SK-N-SH (cell line): ENCODE data around the gene ID1. TPM values are rescaled to one million over a fixed set of nuclear protein-coding genes. Genes with fewer than 3 reads are reported as not detected.

Experiments
- CTCF ChIA-PET: fragments of 300-600, 350-600 bp; formaldehyde crosslinking; extraction: SDS; loops from one replicate; lab custom pipeline; 2021; lab: Yijun Ruan, JAX
- POLR2A ChIA-PET: fragments of 350-600 bp; sonication (Branson Sonifier 250); formaldehyde crosslinking; extraction: SDS; loops from one replicate; lab custom pipeline; 2020; ENCODE audit warnings: antibody characterized with exemption, inconsistent platforms; lab: Yijun Ruan, JAX
- DNase-seq: peaks from one replicate; pipeline ENCODE4 v3.0.0; 2012
- H2AFZ ChIP-seq: fragments of 200-600 bp; sonication (generic); 2 replicates; pipeline ENCODE4 v1.8.1; 2016; ENCODE audit warnings: antibody characterized with exemption, mild to moderate bottlenecking, low read depth
- H3F3A ChIP-seq: fragments of 200-600 bp; sonication (generic); replicated peaks from 2 replicates; pipeline ENCODE3; 2016; ENCODE audit warnings: antibody characterized with exemption, mild to moderate bottlenecking; ENCODE audit not compliant: insufficient read depth
- H3K27ac ChIP-seq, 2 experiments: fragments of 200-500 bp in 1 of 2; fragments of 200-600 bp in 1 of 2; sonication (Bioruptor generic) in 1 of 2; sonication (generic), shearing (Covaris generic) in 1 of 2; 2 replicates each; pipeline versions ENCODE4 v1.5.1 to v1.6.1; 2014 to 2016; ENCODE audit warnings: low read depth in 2 of 2, inconsistent platforms in 1 of 2, low read length in 1 of 2, mild to moderate bottlenecking in 1 of 2, mixed read lengths in 1 of 2
- H3K27me3 ChIP-seq: fragments of 200-600 bp; sonication (generic), shearing (Covaris generic); 2 replicates; pipeline ENCODE4 v1.6.1; 2016; ENCODE audit warnings: mixed run types; ENCODE audit not compliant: insufficient read depth
- H3K36me3 ChIP-seq, 2 experiments: fragments of 200-500 bp in 1 of 2; fragments of 200-600 bp in 1 of 2; sonication (Bioruptor generic) in 1 of 2; sonication (generic) in 1 of 2; replicated peaks in 1 of 2; 2 replicates each; pipeline versions ENCODE3 to v1.5.1; 2014 to 2016; ENCODE audit warnings: low read length in 1 of 2, mild to moderate bottlenecking in 1 of 2; ENCODE audit not compliant: insufficient read depth in 2 of 2, control insufficient read depth in 1 of 2
- H3K4me1 ChIP-seq, 2 experiments: fragments of 200-500 bp in 1 of 2; fragments of 200-600 bp in 1 of 2; sonication (Bioruptor generic) in 1 of 2; sonication (generic), shearing (Covaris generic) in 1 of 2; 2 replicates each; pipeline versions ENCODE4 v1.5.1 to v1.6.1; 2014 to 2016; ENCODE audit warnings: low read depth in 1 of 2, low read length in 1 of 2, mixed run types in 1 of 2; ENCODE audit not compliant: insufficient read depth in 2 of 2, control insufficient read depth in 1 of 2
- H3K4me2 ChIP-seq: fragments of 200-600 bp; sonication (generic), shearing (Covaris generic); 2 replicates; pipeline ENCODE4 v1.6.1; 2017; ENCODE audit warnings: mixed run types
- H3K4me3 ChIP-seq, 2 experiments: fragments of 200-500 bp in 1 of 2; fragments of 200-600 bp in 1 of 2; sonication (Bioruptor generic) in 1 of 2; sonication (generic), shearing (Covaris generic) in 1 of 2; 2 replicates each; pipeline versions ENCODE4 v1.5.1 to v1.8.1; 2014 to 2016; ENCODE audit warnings: low read depth in 2 of 2, inconsistent platforms in 1 of 2, low read length in 1 of 2, mild to moderate bottlenecking in 1 of 2, mixed read lengths in 1 of 2, moderate library complexity in 1 of 2
- H3K79me2 ChIP-seq: fragments of 200-600 bp; sonication (generic); 2 replicates; pipeline ENCODE4 v1.8.1; 2017; ENCODE audit warnings: mild to moderate bottlenecking; ENCODE audit not compliant: insufficient read depth
- H3K9ac ChIP-seq: fragments of 200-600 bp; sonication (generic); 2 replicates; pipeline ENCODE4 v1.6.1; 2017; ENCODE audit warnings: mixed run types
- H3K9me2 ChIP-seq: fragments of 200-600 bp; sonication (generic); 2 replicates; pipeline ENCODE4 v1.6.1; 2017; ENCODE audit warnings: mixed run types
- H3K9me3 ChIP-seq: fragments of 200-600 bp; sonication (generic); 2 replicates; pipeline ENCODE4 v1.6.1; 2017; ENCODE audit warnings: mixed run types, mild to moderate bottlenecking, moderate library complexity
- H4K20me1 ChIP-seq: fragments of 200-600 bp; sonication (generic); 2 replicates; pipeline ENCODE4 v1.6.1; 2017; ENCODE audit warnings: mild to moderate bottlenecking, mixed run types; ENCODE audit not compliant: insufficient read depth
- CHD2 ChIP-seq: fragments of 150-350 bp; IDR thresholded peaks from 2 replicates; pipeline ENCODE4 v1.6.1; 2018; ENCODE audit warnings: low read length; ENCODE audit not compliant: partially characterized antibody
- EP300 ChIP-seq, 2 experiments: IDR thresholded peaks; 2 replicates each; pipeline versions ENCODE4 v1.4.0 to v1.6.1; 2012; ENCODE audit warnings: borderline replicate concordance in 1 of 2, low read depth in 1 of 2, low read length in 1 of 2
- FOXJ3 ChIP-seq: sonication (generic); formaldehyde crosslinking; IDR thresholded peaks from 2 replicates; pipeline ENCODE4 v1.5.1; 2020; ENCODE audit warnings: mild to moderate bottlenecking, missing genetic modification reagents
- FOXM1 ChIP-seq: IDR thresholded peaks from 2 replicates; pipeline ENCODE4 v1.4.0; 2012; ENCODE audit warnings: low read depth, mild to moderate bottlenecking
- POLR2AphosphoS5 ChIP-seq: IDR thresholded peaks from 2 replicates; pipeline ENCODE4 v1.6.1; 2012; ENCODE audit warnings: low read depth, low read length
- RAD21 ChIP-seq: IDR thresholded peaks from 2 replicates; pipeline ENCODE4 v1.6.1; 2012; ENCODE audit warnings: mild to moderate bottlenecking, low read length
- RCOR1 ChIP-seq: fragments of 150-350 bp; IDR thresholded peaks from 2 replicates; pipeline ENCODE4 v1.6.1; 2017; ENCODE audit warnings: antibody characterized with exemption, low read length
- RFX5 ChIP-seq: IDR thresholded peaks from 2 replicates; pipeline ENCODE4 v1.6.1; 2012; ENCODE audit warnings: mild to moderate bottlenecking, improper control_type of control experiment, low read length
- WGBS: methylation state at CpG from one replicate; pipeline ENCODE4 v1.1.6; 2017; ENCODE audit warnings: low lambda C conversion rate; 5-methylcytosine and 5-hydroxymethylcytosine counted together
- polyA plus RNA-seq, 3 experiments: library from polyadenylated mRNA; depleted of rRNA; stranded (reverse); fragments of >200 nt; gene quantifications; 2 replicates each; pipeline ENCODE4 v1.2.3, GENCODE V29; 2012
- TF ChIP-seq, protein P1 (sequence below): fragments of 150-350 bp; IDR thresholded peaks from 2 replicates; pipeline ENCODE4 v1.6.1; 2017; ENCODE audit warnings: antibody characterized with exemption, low read length, low read depth, borderline replicate concordance
- TF ChIP-seq, protein P2 (sequence below): fragments of 200-600 bp; sonication (generic); IDR thresholded peaks from 2 replicates; pipeline ENCODE4 v1.6.1; 2017; ENCODE audit warnings: antibody characterized with exemption, mild to moderate bottlenecking, moderate library complexity

The ID1 gene
- polyA plus RNA-seq, 1 of the 3 experiments (the other 2 are of a cell fraction), result 493 TPM

DNA sequence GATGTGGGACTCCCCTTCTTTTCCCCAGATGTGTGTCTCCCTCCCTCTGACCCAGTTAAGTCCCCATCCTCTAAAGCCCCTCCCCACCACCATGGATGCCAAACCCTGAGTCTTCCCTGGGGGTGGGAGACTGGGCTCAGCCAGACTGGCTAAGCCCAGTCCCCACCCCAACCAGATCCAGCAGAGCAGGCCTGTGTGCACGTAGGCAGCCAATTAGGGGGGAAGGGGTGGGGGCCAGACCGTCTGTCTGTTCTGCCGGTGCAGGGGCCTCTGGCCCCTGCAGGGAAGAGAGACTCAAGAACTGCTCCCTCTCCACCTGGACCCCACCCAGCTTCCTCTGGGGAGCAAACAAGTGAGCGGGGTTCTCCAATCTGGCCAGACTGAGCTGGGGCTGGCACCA is 33.2 kb downstream of the ID1 start:
- H3F3A ChIP-seq, result no peaks in the 10 kb centered on the region
- DNase-seq, result peak; percentile 91
- 77% methylated on average over 3 of the region's 4 CpGs for WGBS
- no peaks in the 10 kb centered on the region for H3K9me3 ChIP-seq
- POLR2A ChIA-PET, result interaction anchor here (0.7 to 1.2 kb wide), 3 partner anchors 15 to 34 kb away, joined by 4 to 6 read pairs (median 4); partner anchors contain the start of gene ID1
- no peak overlapping the region for H3K4me3 ChIP-seq
- TF ChIP-seq RFX5, result 0 out of 2 replicates have a peak, but pooled peaks have one; percentile 31
- 0 out of 2 replicates have a peak, but pooled peaks have one; percentile 43 for TF ChIP-seq RCOR1
- TF ChIP-seq RAD21, result peak; percentile 10; the same call in 1 of the 2 replicates
- peak; percentile 88 for TF ChIP-seq CHD2
- peak; percentile 66; the same call in 1 of the 2 replicates for TF ChIP-seq FOXJ3 (CRISPR knock-in tag)
- TF ChIP-seq EP300 (IDR thresholded peaks at IDR 0.05; ENCODE audit: borderline replicate concordance in 1 of 2, low read depth in 1 of 2, low read length in 1 of 2), result peak in 1 of 2 experiments; percentile 87; a peak in 2 of 4 replicates
- TF ChIP-seq, protein P1, sequence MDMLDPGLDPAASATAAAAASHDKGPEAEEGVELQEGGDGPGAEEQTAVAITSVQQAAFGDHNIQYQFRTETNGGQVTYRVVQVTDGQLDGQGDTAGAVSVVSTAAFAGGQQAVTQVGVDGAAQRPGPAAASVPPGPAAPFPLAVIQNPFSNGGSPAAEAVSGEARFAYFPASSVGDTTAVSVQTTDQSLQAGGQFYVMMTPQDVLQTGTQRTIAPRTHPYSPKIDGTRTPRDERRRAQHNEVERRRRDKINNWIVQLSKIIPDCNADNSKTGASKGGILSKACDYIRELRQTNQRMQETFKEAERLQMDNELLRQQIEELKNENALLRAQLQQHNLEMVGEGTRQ, result no peak
- TF ChIP-seq, protein P2, sequence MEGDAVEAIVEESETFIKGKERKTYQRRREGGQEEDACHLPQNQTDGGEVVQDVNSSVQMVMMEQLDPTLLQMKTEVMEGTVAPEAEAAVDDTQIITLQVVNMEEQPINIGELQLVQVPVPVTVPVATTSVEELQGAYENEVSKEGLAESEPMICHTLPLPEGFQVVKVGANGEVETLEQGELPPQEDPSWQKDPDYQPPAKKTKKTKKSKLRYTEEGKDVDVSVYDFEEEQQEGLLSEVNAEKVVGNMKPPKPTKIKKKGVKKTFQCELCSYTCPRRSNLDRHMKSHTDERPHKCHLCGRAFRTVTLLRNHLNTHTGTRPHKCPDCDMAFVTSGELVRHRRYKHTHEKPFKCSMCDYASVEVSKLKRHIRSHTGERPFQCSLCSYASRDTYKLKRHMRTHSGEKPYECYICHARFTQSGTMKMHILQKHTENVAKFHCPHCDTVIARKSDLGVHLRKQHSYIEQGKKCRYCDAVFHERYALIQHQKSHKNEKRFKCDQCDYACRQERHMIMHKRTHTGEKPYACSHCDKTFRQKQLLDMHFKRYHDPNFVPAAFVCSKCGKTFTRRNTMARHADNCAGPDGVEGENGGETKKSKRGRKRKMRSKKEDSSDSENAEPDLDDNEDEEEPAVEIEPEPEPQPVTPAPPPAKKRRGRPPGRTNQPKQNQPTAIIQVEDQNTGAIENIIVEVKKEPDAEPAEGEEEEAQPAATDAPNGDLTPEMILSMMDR, result no peak
- H3K9me2 ChIP-seq, result no peaks in the 10 kb centered on the region
- no peaks in the 10 kb centered on the region for H3K27me3 ChIP-seq
- no peak overlapping the region for H3K4me2 ChIP-seq
- H3K4me1 ChIP-seq, result peaks cover 0 to 31% of the 10 kb centered on the region in 2 experiments; a peak in 2 of 4 replicates
- CTCF ChIA-PET, result interaction anchor here (1.0 to 3.9 kb wide), 8 partner anchors 15 to 85 kb away, joined by 5 to 21 read pairs (median 8); no protein-coding TSS in a partner anchor
- H3K9ac ChIP-seq, result no peak overlapping the region
- no peaks in the 10 kb centered on the region for H4K20me1 ChIP-seq
- no peak overlapping the region for H2AFZ ChIP-seq
- no peaks in the 10 kb centered on the region for H3K36me3 ChIP-seq
- H3K27ac ChIP-seq, result peak overlapping the region in 1 of 2 experiments; percentile 88; a peak in 2 of 4 replicates
- no peaks in the 10 kb centered on the region for H3K79me2 ChIP-seq

- Histone ChIP-seq H3K27me3 (no peaks in the 10 kb centered on the region), H3F3A (no peaks in the 10 kb centered on the region), H3K27ac (peak overlapping the region in 1 of 2 experiments; percentile 88; a peak in 2 of 4 replicates), H3K4me1 (peaks cover 0 to 28% of the 10 kb centered on the region in 2 experiments; a peak in 2 of 4 replicates), H2AFZ (no peak overlapping the region), H3K9ac (no peak overlapping the region), H3K9me3 (no peaks in the 10 kb centered on the region), H3K36me3 (no peaks in the 10 kb centered on the region), H3K4me2 (no peak overlapping the region), H3K79me2 (no peaks in the 10 kb centered on the region), H3K9me2 (no peaks in the 10 kb centered on the region), H3K4me3 (no peak overlapping the region), H4K20me1 (no peaks in the 10 kb centered on the region)
- ChIA-PET POLR2A (interaction anchor here (0.7 to 1.2 kb wide), 3 partner anchors 14 to 35 kb away, joined by 4 to 6 read pairs (median 4); partner anchors contain the start of gene ID1), CTCF (interaction anchor here (1.0 to 3.9 kb wide), 7 partner anchors 15 to 85 kb away, joined by 5 to 21 read pairs (median 7); no protein-coding TSS in a partner anchor)
- DNase-seq, result no peak
- TF ChIP-seq FOXM1, result no peak
- TF ChIP-seq POLR2AphosphoS5, result no peak
- WGBS, result 53% methylated on average over 3 of the region's 4 CpGs
Observed at GRCh38 chr20:31638816-31639215, 33.7 kb downstream of the ID1 start.
